GM19025 (cell line): ENCODE measurements around the gene MAST4.

Experiments
- ATAC-seq: cut with Tn5 transposase; IDR thresholded peaks from one replicate; pipeline ENCODE4 v1.9.1; 2021; ENCODE audit warnings: mild to moderate bottlenecking, low read depth, moderate library complexity; ENCODE audit not compliant: unreplicated experiment

The MAST4 gene

GRCh38 chr5:66892716-66893115 lies 296.5 kb downstream of the MAST4 start:
- no peak for ATAC-seq

GRCh38 chr5:66894480-66895240 lies 298.5 kb downstream of the MAST4 start:
- ATAC-seq = no peak

- no peak for ATAC-seq
Observed at GRCh38 chr5:66896171-66896570, 300.0 kb downstream of the MAST4 start.

- ATAC-seq = no peak
Observed at GRCh38 chr5:66897356-66897755, 301.2 kb downstream of the MAST4 start.

- ATAC-seq = no peak
Observed at GRCh38 chr5:66898241-66898995, 302.2 kb downstream of the MAST4 start.

- ATAC-seq = no peak
Observed at GRCh38 chr5:66903218-66903617, 307.0 kb downstream of the MAST4 start.

GRCh38 chr5:66903709-66904108 lies 307.5 kb downstream of the MAST4 start:
- no peak for ATAC-seq

- no peak for ATAC-seq
Observed at GRCh38 chr5:66904189-66904588, 308.0 kb downstream of the MAST4 start.

GRCh38 chr5:66906021-66906420 lies 309.8 kb downstream of the MAST4 start:
- no peak for ATAC-seq

GRCh38 chr5:66908230-66908629 lies 312.0 kb downstream of the MAST4 start:
- no peak for ATAC-seq

GRCh38 chr5:66909364-66909763 lies 313.2 kb downstream of the MAST4 start:
- ATAC-seq = no peak

GRCh38 chr5:66912787-66913186 lies 316.6 kb downstream of the MAST4 start:
- no peak for ATAC-seq

- no peak for ATAC-seq
Observed at GRCh38 chr5:66915531-66915930, 319.3 kb downstream of the MAST4 start.

- ATAC-seq = no peak
Observed at GRCh38 chr5:66922881-66923280, 326.7 kb downstream of the MAST4 start.

GRCh38 chr5:66923457-66923856 lies 327.3 kb downstream of the MAST4 start:
- no peak for ATAC-seq

- no peak for ATAC-seq
Observed at GRCh38 chr5:66923922-66924321, 327.7 kb downstream of the MAST4 start.

GRCh38 chr5:66927140-66927539 lies 330.9 kb downstream of the MAST4 start:
- ATAC-seq = no peak

GRCh38 chr5:66929281-66929680 lies 333.1 kb downstream of the MAST4 start:
- ATAC-seq = no peak

- ATAC-seq = no peak
Observed at GRCh38 chr5:66929995-66930394, 333.8 kb downstream of the MAST4 start.

- no peak for ATAC-seq
Observed at GRCh38 chr5:66931651-66932050, 335.5 kb downstream of the MAST4 start.

GRCh38 chr5:66932457-66932856 lies 336.3 kb downstream of the MAST4 start:
- no peak for ATAC-seq

GRCh38 chr5:66933066-66933465 lies 336.9 kb downstream of the MAST4 start:
- no peak for ATAC-seq
